GM19239 (cell line): ENCODE measurements around the gene PRSS2.
"Not testable (repeated sequence)": the region's sequence is repeated elsewhere in the genome, so short reads cannot be mapped to it uniquely, and the experiment has no call there.

ENCODE experiments used
- DNase-seq: peaks from one replicate; pipeline ENCODE4 v3.0.0; 2011; ENCODE audit warnings: low spot score; ENCODE audit not compliant: insufficient read length
- FAIRE-seq: peaks from 2 replicates; lab custom pipeline; 2011; peaks lifted over from hg19 to GRCh38; lab: Jason Lieb, UNC

Gene PRSS2

GRCh38 chr7:142754681-142755575 lies 15.8 kb upstream of the PRSS2 start:
- no peak for DNase-seq
- no peak for FAIRE-seq

DNA sequence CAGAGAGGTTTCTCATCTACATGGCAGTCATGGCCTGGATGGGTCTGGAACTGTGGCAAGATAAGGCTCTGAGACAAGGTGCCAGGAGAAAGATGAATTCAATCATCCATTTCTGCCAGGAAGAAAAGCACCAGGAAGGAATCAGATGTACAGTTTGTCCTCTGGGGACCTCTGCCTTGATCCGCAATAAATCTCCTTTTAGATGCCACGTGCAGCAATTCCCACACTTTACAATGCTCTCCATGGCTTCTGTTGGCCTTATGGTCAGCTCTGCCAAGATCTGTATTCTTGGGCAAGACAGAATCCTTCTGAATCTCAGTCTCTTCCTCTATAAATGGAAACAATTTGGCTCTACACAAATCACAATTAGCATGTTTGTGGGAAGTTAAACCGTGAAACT lies 12.5 kb upstream of the PRSS2 start:
- not testable (repeated sequence) for DNase-seq, FAIRE-seq

DNA sequence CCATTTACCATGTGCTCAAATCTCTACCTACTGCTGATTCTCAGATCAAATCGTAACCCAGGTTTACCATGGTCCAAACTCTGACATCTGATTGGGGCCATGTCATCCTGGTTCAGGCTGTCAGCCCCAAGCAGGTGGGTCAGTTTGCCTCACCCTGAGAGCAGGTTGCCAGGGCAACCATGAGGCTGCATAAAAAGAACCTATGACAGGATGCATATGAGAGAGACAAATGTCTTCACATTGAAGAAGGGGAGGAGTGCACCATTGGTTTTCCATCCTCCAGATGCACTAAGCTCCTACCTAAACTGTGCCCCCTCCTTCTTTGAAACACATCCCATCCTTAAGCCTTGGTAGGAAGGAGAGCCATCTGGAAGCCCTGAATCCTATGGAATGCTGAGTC lies 11.3 kb upstream of the PRSS2 start:
- FAIRE-seq (no peak), DNase-seq (no peak)

DNA sequence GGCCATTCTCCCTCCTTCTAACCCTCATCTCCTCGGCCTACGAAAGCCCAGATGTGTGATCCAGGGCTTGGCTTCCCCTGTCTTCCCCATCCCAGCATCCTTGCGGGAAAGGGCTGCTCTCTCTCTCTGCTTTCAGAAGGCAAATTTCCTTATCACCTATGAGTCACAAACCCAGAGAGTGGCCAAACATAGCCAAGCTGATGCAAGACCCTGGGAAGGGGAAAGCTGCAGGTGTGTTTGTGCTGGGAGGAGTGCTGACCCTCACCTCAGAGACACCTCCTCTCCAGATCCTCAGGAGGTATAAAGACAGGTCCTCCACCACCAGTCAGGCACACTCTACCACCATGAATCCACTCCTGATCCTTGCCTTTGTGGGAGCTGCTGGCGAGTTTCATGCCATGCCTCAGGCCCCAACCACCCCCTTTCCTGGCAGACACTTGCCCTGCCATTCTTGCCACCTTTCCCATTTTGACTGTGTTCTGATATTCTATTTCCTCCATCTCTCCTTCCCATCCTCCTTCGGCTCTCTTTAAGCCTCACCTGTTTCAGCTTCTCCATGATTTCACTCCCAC lies 10.6 kb upstream of the PRSS2 start:
- FAIRE-seq, result no peak
- no peak for DNase-seq

DNA sequence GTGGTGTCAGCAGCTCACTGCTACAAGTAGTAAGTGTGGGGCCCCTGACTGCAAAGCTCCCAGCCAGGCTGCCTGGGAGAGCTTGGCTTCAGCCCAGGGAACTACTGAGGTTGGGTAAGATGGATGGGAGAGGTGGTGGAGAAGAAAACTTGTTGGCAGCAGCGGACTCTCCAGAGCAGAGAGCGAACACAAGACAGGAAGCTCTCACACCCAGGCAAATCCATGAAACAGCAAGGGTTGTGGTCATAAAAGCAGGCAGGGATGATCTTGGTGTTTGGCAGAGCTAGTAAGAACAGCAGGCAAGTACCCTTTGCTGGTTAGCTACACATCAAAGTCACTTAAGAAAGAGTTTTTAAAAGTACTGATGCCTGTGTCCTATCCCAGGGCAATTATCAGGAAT lies 9.2 kb upstream of the PRSS2 start:
- FAIRE-seq, DNase-seq: not testable (repeated sequence)

DNA sequence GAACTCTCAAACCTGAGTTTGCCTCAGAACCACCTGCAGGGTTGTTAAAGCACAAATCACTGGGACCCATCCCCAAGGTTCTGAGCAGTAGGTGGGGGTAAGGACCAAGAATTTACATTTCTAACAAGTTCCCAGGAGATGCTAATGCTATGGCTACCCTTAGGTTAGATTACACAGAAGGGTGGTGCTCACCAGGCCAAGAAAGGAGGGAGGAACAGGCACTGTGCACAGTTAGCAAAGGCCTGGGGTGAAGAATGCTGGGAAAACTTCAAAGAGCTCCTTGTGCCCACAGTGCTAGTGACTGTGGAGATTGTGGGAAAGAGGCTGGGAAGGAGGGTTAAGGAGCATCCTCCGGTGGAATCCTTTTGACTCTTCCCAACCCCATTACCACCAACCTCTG lies 8.7 kb upstream of the PRSS2 start:
- no peak for DNase-seq
- FAIRE-seq, result no peak

DNA sequence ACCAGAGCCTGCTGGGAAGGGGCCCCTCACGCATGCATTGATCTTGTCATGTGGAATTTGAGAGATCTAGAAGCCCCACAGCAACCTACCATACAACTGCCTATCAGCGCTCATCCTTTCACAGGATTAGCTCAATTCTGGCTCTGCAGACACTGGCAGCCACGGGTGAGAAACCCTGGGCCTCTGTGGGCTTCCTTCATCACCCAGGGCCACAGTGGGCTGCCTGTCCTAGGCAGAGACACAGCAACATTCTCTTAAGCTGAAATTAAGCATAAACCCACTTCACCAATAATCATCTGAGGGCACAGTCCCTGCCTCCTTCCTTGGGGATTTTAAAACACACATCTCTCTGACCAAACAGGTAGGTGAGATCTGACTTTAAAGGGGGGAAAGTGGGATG lies 3.3 kb upstream of the PRSS2 start:
- FAIRE-seq (no peak), DNase-seq (no peak)

DNA sequence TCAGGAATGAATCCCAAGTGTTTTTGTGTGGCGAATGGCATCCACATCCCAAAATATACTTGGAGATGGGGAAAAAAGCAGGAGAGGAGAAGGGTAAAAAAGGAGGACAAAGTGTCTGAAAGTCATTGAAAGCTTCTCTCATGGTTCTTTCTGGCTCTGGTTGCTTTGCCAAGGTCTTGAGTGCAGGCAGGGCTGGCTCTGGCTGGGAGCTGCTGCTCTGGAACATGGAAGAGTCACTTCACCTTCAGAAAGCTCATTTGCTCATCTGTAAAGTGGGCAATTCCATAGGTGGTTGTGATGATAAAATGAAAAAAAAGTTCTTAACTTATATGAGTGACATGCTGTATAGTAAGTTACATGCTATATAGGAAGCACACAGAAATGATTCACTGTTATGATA lies 2.9 kb upstream of the PRSS2 start:
- DNase-seq, result no peak

GRCh38 chr7:142768885-142769284 lies 1.9 kb upstream of the PRSS2 start:
- not testable (repeated sequence) for DNase-seq, FAIRE-seq

More for the DNA sequence above, 2.9 kb upstream of the PRSS2 start:
- FAIRE-seq, result no peak

- DNase-seq, result no peak
- no peak for FAIRE-seq
Measured at GRCh38 chr7:142771353-142771723, 568 bp downstream of the PRSS2 start.

DNA sequence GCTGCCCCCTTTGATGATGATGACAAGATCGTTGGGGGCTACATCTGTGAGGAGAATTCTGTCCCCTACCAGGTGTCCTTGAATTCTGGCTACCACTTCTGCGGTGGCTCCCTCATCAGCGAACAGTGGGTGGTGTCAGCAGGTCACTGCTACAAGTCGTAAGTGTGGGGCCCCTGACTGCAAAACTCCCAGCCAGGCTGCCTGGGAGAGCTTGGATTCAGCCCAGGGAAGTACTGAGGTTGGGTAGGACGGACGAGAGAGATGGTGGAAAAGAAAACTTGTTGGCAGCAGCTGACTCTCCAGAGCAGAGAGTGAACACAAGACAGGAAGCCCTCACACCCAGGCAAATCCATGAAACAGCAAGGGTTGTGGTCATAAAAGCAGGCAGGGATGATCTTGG lies 1.3 kb downstream of the PRSS2 start:
- DNase-seq (no peak), FAIRE-seq (no peak)

DNA sequence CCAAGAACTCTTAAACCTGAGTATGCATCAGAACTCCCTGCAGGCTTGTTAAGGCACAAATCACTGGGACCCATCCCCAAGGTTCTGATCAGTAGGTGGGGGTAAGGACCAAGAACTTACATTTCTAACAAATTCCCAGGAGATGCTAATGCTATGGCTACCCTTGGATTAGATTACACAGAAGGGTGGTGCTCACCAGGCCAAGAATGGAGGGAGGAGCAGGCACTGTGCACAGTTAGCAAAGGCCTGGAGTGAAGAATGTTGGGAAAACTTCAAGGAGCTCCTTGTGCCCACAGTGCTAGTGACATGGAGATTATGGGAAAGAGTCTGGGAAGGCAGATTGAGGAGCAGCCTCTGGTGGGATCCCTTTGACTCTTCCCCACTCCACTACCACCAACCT lies 1.9 kb downstream of the PRSS2 start:
- no peak for DNase-seq
- FAIRE-seq, result no peak

DNA sequence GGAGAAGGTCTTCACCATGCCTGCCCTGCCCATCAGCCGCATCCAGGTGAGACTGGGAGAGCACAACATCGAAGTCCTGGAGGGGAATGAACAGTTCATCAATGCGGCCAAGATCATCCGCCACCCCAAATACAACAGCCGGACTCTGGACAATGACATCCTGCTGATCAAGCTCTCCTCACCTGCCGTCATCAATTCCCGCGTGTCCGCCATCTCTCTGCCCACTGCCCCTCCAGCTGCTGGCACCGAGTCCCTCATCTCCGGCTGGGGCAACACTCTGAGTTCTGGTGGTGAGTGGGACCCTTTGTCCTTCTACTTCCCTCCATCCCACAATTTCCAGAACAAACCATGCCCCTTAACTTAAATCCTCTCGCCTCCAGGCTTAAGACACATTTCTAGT lies 2.5 kb downstream of the PRSS2 start:
- DNase-seq, result no peak
- no peak for FAIRE-seq

DNA sequence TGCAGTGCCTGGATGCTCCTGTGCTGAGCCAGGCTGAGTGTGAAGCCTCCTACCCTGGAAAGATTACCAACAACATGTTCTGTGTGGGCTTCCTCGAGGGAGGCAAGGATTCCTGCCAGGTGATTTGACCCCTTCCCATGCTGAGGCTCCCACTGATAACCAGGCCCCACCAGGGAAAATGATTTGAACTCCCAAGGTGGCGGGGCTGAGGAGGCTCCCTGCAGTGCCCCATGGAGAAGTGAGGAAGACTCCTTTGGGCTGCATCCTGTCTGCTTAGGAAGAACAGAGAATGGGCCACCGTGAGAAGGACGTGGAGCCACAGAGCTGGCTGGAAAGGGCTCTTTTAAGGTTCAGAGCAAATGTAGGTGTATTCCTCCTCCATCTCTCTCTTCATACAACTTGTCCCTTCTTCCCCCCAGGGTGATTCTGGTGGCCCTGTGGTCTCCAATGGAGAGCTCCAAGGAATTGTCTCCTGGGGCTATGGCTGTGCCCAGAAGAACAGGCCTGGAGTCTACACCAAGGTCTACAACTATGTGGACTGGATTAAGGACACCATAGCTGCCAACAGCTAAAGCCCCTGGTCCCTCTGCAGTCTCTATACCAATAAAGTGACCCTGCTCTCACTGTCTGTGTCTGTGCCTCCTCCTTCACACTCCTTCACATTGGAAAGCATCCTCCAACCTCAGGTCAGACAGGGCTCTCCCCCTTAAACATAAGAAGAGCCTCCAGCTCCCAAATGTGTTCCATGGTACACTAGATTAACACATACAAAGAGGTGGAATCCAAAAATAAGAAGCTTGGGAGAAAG lies 3.4 kb downstream of the PRSS2 start:
- FAIRE-seq, result no peak
- DNase-seq, result no peak

DNA sequence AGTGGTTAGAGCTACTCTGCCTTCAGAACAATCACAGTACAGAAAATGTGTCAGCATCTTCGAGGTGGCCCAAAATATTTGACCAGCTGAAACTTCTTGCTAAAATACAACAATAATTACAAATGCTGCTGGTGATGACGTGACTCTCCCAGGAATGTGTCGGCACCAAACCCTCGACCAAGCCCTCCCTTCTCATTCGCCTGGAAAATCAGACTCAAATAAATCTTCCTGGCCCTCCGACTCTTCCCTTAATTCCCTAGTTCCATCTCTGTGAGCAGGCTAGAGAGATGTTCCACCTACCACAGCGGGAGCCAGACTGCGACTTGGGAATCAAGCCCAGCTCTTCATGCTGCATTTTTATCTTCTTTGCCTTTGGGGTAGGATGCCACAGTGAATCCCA lies 4.1 kb downstream of the PRSS2 start:
- no peak for FAIRE-seq

DNA sequence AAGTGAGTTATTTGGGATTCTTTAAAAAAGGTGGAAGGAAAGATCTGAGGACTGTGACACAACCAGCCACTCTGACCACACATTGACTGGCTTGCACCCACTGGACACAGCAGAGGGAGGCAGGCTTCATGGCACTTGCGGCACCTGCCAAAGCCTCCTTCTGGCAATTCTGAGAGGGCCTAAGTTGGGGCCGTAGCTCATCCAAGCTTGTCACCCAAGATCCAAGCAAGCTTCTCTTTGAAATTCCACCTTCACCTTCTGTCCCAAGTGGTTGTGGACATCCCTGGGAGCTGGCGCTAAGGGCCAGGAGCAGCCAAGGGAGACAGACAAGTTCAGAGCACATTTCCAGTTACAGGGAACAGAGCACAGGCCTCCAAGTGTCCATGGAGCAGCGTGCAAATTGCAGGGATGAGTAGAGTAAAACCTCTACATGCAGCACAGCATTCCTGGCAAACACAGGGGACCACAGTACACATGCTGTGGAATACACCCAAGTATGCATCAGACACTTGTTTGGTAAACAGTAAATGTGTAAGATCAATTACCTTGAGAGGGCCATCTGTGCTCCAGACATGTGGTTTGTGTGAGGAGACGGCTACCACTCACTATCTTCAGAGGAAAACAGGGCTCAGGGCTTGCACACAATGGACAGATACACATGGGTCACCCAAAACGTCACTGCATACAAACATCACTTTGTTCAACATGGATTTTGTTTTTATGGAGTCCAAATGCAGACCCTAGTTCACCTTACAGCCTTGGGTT lies 4.8 kb downstream of the PRSS2 start:
- FAIRE-seq, DNase-seq: not testable (repeated sequence)

More for the DNA sequence above, 4.1 kb downstream of the PRSS2 start:
- no peak for DNase-seq

DNA sequence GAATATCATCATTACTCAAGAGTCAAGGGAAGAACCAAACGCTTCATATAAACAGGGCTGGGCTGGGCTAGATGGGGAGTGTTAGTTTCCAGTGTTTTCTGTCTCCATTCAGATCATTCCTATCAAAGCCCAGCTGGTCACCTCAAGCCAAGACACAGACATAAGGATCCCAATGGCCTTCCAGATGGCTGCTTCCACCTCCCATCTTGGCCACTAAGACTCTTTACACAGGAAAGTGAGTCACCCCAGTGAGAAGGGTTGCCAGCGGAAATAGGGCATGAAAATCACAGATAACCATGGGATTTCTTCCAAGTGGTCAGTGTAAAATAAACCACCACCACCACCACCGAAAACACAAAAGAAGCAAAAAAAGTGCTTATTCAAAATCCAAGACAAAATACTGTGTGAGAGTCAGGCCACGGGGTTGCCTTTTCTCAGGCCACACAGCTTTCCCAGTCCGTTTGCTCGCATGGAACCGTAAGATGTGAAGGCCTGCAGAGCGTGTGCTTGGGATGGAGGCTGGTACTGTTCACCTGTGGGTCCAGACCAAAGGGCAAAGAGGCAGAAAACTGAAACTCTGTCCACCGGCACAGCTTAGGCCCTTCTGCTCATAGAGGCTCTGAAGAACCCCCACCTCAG lies 5.6 kb downstream of the PRSS2 start:
- FAIRE-seq (no peak), DNase-seq (no peak)

- not testable (repeated sequence) for DNase-seq, FAIRE-seq
Measured at GRCh38 chr7:142776845-142777225, 6.1 kb downstream of the PRSS2 start.

GRCh38 chr7:142777318-142777717 lies 6.5 kb downstream of the PRSS2 start:
- FAIRE-seq (no peak), DNase-seq (no peak)
